SH-SY5Y (cell line): ENCODE measurements around the gene KANK4.

Experiments
- GATA2 ChIP-seq: IDR thresholded peaks from 2 replicates; pipeline ENCODE4 v1.6.1; 2011; ENCODE audit warnings: mild to moderate bottlenecking, low read depth, low read length
- GATA3 ChIP-seq: IDR thresholded peaks from 2 replicates; pipeline ENCODE4 v1.6.1; 2011; ENCODE audit warnings: low read depth, mild to moderate bottlenecking, low read length, moderate library complexity

DNA sequence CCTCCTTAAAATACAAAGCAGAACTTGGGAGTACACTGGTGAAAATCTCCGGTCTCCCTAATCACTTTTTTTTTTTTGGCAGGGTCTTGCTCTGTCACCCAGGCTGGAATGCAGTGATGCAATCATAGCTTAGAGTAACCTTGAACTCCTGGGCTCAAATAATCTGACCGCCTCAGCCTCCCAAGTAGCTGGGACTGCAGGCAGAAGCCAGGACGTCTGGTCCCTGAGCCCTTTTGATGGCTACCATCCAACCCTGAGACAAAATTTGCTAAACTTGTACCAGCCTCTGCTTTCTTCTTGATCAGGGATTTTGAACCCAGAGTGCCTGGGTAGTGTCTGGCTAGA is 120.5 kb downstream of the KANK4 start:
- TF ChIP-seq GATA3 = no peak
- TF ChIP-seq GATA2 = no peak
